Measurements from ENCODE around the gene RITA1. TPM values are rescaled to one million over a fixed set of nuclear protein-coding genes. Genes with fewer than 3 reads are reported as not detected.

The RITA1 gene
- total and polyA plus RNA-seq, 2 donors (not counting 1 experiment from before 2014, with no cell fraction given): 8.1 to 17.9 TPM

GRCh38 chr12:113221997-113222729, 36.6 kb downstream of the RITA1 start:
- WGBS (ENCODE audit: insufficient coverage): 16% methylated on average over 6 of the region's 12 CpGs
- H3K9me3 ChIP-seq (ENCODE audit: control extremely low read depth in 1 of 3, control insufficient read depth in 2 of 3, insufficient read depth in 1 of 3, low read length in 2 of 3): no peaks in the 10 kb centered on the region
- H3K27ac ChIP-seq (ENCODE audit: low read length in 2 of 2): peak overlapping the region; percentile 72 to 88
- no peaks in the 10 kb centered on the region for H3K27me3 ChIP-seq (replicated peaks in 1 of 4; ENCODE audit: control extremely low read depth in 1 of 4, control insufficient read depth in 3 of 4, insufficient read depth in 4 of 4, low read length in 3 of 4)
- TF ChIP-seq EZH2 (IDR thresholded peaks at IDR 0.05; ENCODE audit: borderline replicate concordance, insufficient read depth, low read depth, low read length, poor library complexity, severe bottlenecking): no peak
- peak overlapping the region; percentile 13 to 92 (median 86) for H3K4me3 ChIP-seq (ENCODE audit: control extremely low read depth in 1 of 5, extremely low read depth in 1 of 5, insufficient read depth in 1 of 5, low read depth in 2 of 5, low read length in 4 of 5)
- H2AFZ ChIP-seq (ENCODE audit: insufficient read depth, low read depth, low read length, poor library complexity, severe bottlenecking): peak overlapping the region; percentile 68
- POLR2A ChIA-PET: interaction anchor here (0.6 to 4.0 kb wide), 11 partner anchors 9 to 178 kb away, joined by 3 to 69 read pairs (median 8); partner anchors contain the start of genes DDX54 and RITA1
- H3K27ac Mint-ChIP-seq: peak overlapping the region; percentile 89
- DNase-seq (no peak), ATAC-seq (ENCODE audit: low read depth) (no peak)
- intact Hi-C loops (cut with micrococcal nuclease): loop anchor here (1.0 to 5.0 kb wide), 6 partner anchors 7 to 145 kb away; partner anchors contain the start of genes DDX54 and RITA1
- no peaks in the 10 kb centered on the region for H3K9me3 Mint-ChIP-seq (ENCODE audit: insufficient read depth)
- H3K4me1 Mint-ChIP-seq: peaks cover 39% of the 10 kb centered on the region
- peaks cover 50% of the 10 kb centered on the region for H3K79me2 ChIP-seq (ENCODE audit: control insufficient read depth, insufficient read depth, low read length)
- no peaks in the 10 kb centered on the region for H4K20me1 ChIP-seq (ENCODE audit: control insufficient read depth, insufficient read depth, low read length, poor library complexity, severe bottlenecking)
- CTCF ChIA-PET: interaction anchor here (0.8 to 5.4 kb wide), 5 partner anchors 10 to 36 kb away, joined by 3 to 53 read pairs (median 35); partner anchors contain the start of genes DDX54 and RITA1
- peak overlapping the region; percentile 87 for H3K9ac ChIP-seq (ENCODE audit: low read length)
- H3K27me3 Mint-ChIP-seq: no peaks in the 10 kb centered on the region
- H3K36me3 ChIP-seq (replicated peaks in 1 of 2; ENCODE audit: control extremely low read depth in 1 of 2, control insufficient read depth in 1 of 2, extremely low read depth in 1 of 2, insufficient read depth in 2 of 2, low read length in 1 of 2): peaks cover 0 to 7% of the 10 kb centered on the region in 2 experiments
- peak overlapping the region; percentile 90 for H3K4me3 Mint-ChIP-seq
- H3K4me1 ChIP-seq (ENCODE audit: control insufficient read depth in 2 of 2, insufficient read depth in 2 of 2, low read length in 2 of 2): peaks cover 32 to 57% of the 10 kb centered on the region in 2 donors
- H3K4me2 ChIP-seq (replicated peaks; ENCODE audit: low read depth, low read length, poor library complexity, severe bottlenecking): peak overlapping the region; percentile 95

- H3K79me2 ChIP-seq (ENCODE audit: control insufficient read depth, insufficient read depth, low read length): peaks cover 56% of the 10 kb centered on the region
- DNase-seq: peak; percentile 53
- peaks cover 26 to 50% of the 10 kb centered on the region in 2 donors for H3K4me1 ChIP-seq (ENCODE audit: control insufficient read depth in 2 of 2, insufficient read depth in 2 of 2, low read length in 2 of 2)
- TF ChIP-seq CTCF (IDR thresholded peaks at IDR 0.05) (no peak), EZH2 (IDR thresholded peaks at IDR 0.05; ENCODE audit: borderline replicate concordance, insufficient read depth, low read depth, low read length, poor library complexity, severe bottlenecking) (no peak)
- no peaks in the 10 kb centered on the region for H3K9me3 Mint-ChIP-seq (ENCODE audit: insufficient read depth)
- H4K20me1 ChIP-seq (ENCODE audit: control insufficient read depth, insufficient read depth, low read length, poor library complexity, severe bottlenecking): no peaks in the 10 kb centered on the region
- H3K27me3 Mint-ChIP-seq: no peaks in the 10 kb centered on the region
- H2AFZ ChIP-seq (ENCODE audit: insufficient read depth, low read depth, low read length, poor library complexity, severe bottlenecking): peak overlapping the region; percentile 68
- H3K4me1 Mint-ChIP-seq: peaks cover 36% of the 10 kb centered on the region
- 6% methylated on average over 4 of the region's 11 CpGs for WGBS (ENCODE audit: insufficient coverage)
- intact Hi-C loops (cut with micrococcal nuclease): loop anchor here (5.0 kb wide), 1 partner anchor 146 kb away; no protein-coding TSS in a partner anchor
- peak overlapping the region; percentile 89 for H3K27ac Mint-ChIP-seq
- H3K9me3 ChIP-seq (ENCODE audit: control extremely low read depth in 1 of 3, control insufficient read depth in 2 of 3, insufficient read depth in 1 of 3, low read length in 2 of 3): no peaks in the 10 kb centered on the region
- H3K27ac ChIP-seq (ENCODE audit: low read length in 2 of 2): peak overlapping the region; percentile 72 to 88
- ATAC-seq (ENCODE audit: low read depth): no peak
- H3K9ac ChIP-seq (ENCODE audit: low read length): peak overlapping the region; percentile 87
- H3K4me3 Mint-ChIP-seq: peak overlapping the region; percentile 90
- ChIA-PET POLR2A (interaction anchor here (0.6 to 4.0 kb wide), 11 partner anchors 8 to 179 kb away, joined by 3 to 69 read pairs (median 7); partner anchors contain the start of genes DDX54 and RITA1), CTCF (interaction anchor here (0.7 to 5.4 kb wide), 7 partner anchors 10 to 36 kb away, joined by 3 to 53 read pairs (median 4); no protein-coding TSS in a partner anchor)
- H3K36me3 ChIP-seq (replicated peaks in 1 of 2; ENCODE audit: control extremely low read depth in 1 of 2, control insufficient read depth in 1 of 2, extremely low read depth in 1 of 2, insufficient read depth in 2 of 2, low read length in 1 of 2): peaks cover 0 to 14% of the 10 kb centered on the region in 2 experiments
- H3K27me3 ChIP-seq (replicated peaks in 1 of 4; ENCODE audit: control extremely low read depth in 1 of 4, control insufficient read depth in 3 of 4, insufficient read depth in 4 of 4, low read length in 3 of 4): no peaks in the 10 kb centered on the region
- peak overlapping the region; percentile 95 for H3K4me2 ChIP-seq (replicated peaks; ENCODE audit: low read depth, low read length, poor library complexity, severe bottlenecking)
- H3K4me3 ChIP-seq (ENCODE audit: control extremely low read depth in 1 of 5, extremely low read depth in 1 of 5, insufficient read depth in 1 of 5, low read depth in 2 of 5, low read length in 4 of 5): peak overlapping the region; percentile 6 to 92 (median 86)
These were observed 37.4 kb downstream of the RITA1 start for GRCh38 chr12:113222730-113223531.
